Measurements from ENCODE around the gene NRCAM.

GRCh38 chr7:108266035-108266434 lies 190.2 kb downstream of the NRCAM start:
- TF ChIP-seq CTCF (IDR thresholded peaks at IDR 0.05) (no peak), POLR2A (IDR thresholded peaks at IDR 0.05) (no peak)

Data from lower leg skin (tissue), 3 donors.